ENCODE results near the gene HAND1. TPM values are rescaled to one million over a fixed set of nuclear protein-coding genes. Genes with fewer than 3 reads are reported as not detected.

HAND1 gene
- polyA plus RNA-seq, 3 donors: not detected

GRCh38 chr5:154467655-154468354, 10.2 kb downstream of the HAND1 start:
- peak in 3 of 11 donors; percentile 51 to 63 (median 56) for DNase-seq (ENCODE audit: extremely low read depth in 1 of 11, low read depth in 9 of 11, low spot score in 4 of 11)

GRCh38 chr5:154466671-154467070, 11.4 kb downstream of the HAND1 start:
- no peak for DNase-seq (ENCODE audit: extremely low read depth in 1 of 11, low read depth in 9 of 11, low spot score in 4 of 11)

- no peak for DNase-seq (ENCODE audit: extremely low read depth in 1 of 11, low read depth in 9 of 11, low spot score in 4 of 11)
These were observed 11.9 kb downstream of the HAND1 start for GRCh38 chr5:154466147-154466546.

GRCh38 chr5:154465169-154465568, 12.9 kb downstream of the HAND1 start:
- DNase-seq (ENCODE audit: extremely low read depth in 1 of 11, low read depth in 9 of 11, low spot score in 4 of 11): no peak

GRCh38 chr5:154464438-154464837, 13.6 kb downstream of the HAND1 start:
- DNase-seq (ENCODE audit: extremely low read depth in 1 of 11, low read depth in 9 of 11, low spot score in 4 of 11): peak in 1 of 11 donors; percentile 47

- no peak for DNase-seq (ENCODE audit: extremely low read depth in 1 of 11, low read depth in 9 of 11, low spot score in 4 of 11)
These were observed 16.5 kb downstream of the HAND1 start for GRCh38 chr5:154461531-154461930.

- DNase-seq (ENCODE audit: extremely low read depth in 1 of 11, low read depth in 9 of 11, low spot score in 4 of 11): no peak
These were observed 17.9 kb downstream of the HAND1 start for GRCh38 chr5:154460172-154460571.

- DNase-seq (ENCODE audit: extremely low read depth in 1 of 11, low read depth in 9 of 11, low spot score in 4 of 11): no peak
These were observed 19.0 kb downstream of the HAND1 start for GRCh38 chr5:154459015-154459414.

- DNase-seq (ENCODE audit: extremely low read depth in 1 of 11, low read depth in 9 of 11, low spot score in 4 of 11): no peak
These were observed 21.5 kb downstream of the HAND1 start for GRCh38 chr5:154456540-154456939.

GRCh38 chr5:154455585-154455984, 22.4 kb downstream of the HAND1 start:
- no peak for DNase-seq (ENCODE audit: extremely low read depth in 1 of 11, low read depth in 9 of 11, low spot score in 4 of 11)

GRCh38 chr5:154451957-154452356, 26.1 kb downstream of the HAND1 start:
- DNase-seq (ENCODE audit: extremely low read depth in 1 of 11, low read depth in 9 of 11, low spot score in 4 of 11): no peak

- no peak for DNase-seq (ENCODE audit: extremely low read depth in 1 of 11, low read depth in 9 of 11, low spot score in 4 of 11)
These were observed 28.2 kb downstream of the HAND1 start for GRCh38 chr5:154449786-154450185.

- no peak for DNase-seq (ENCODE audit: extremely low read depth in 1 of 11, low read depth in 9 of 11, low spot score in 4 of 11)
These were observed 30.8 kb downstream of the HAND1 start for GRCh38 chr5:154447089-154447725.

GRCh38 chr5:154446195-154447088, 31.6 kb downstream of the HAND1 start:
- DNase-seq (ENCODE audit: extremely low read depth in 1 of 11, low read depth in 9 of 11, low spot score in 4 of 11): peak in 6 of 11 donors; percentile 44 to 66 (median 60)

- DNase-seq (ENCODE audit: extremely low read depth in 1 of 11, low read depth in 9 of 11, low spot score in 4 of 11): peak; percentile 81 to 95 (median 90)
These were observed 32.4 kb downstream of the HAND1 start, which contains the start of gene SAP30L for GRCh38 chr5:154445422-154446194. Gene SAP30L (plus strand): TSS chr5:154445997. CDS start chr5:154446605, 608 bp downstream.

GRCh38 chr5:154444556-154445421, 33.2 kb downstream of the HAND1 start:
- DNase-seq (ENCODE audit: extremely low read depth in 1 of 11, low read depth in 9 of 11, low spot score in 4 of 11): no peak

GRCh38 chr5:154442801-154443200, 35.2 kb downstream of the HAND1 start:
- DNase-seq (ENCODE audit: extremely low read depth in 1 of 11, low read depth in 9 of 11, low spot score in 4 of 11): no peak

- no peak for DNase-seq (ENCODE audit: extremely low read depth in 1 of 11, low read depth in 9 of 11, low spot score in 4 of 11)
These were observed 37.5 kb downstream of the HAND1 start for GRCh38 chr5:154440540-154440939.
